ENCODE results near the gene ZNF888.
A peak's percentile ranks its signal among the peaks of the same experiment; 100 is the strongest.
"Not testable (repeated sequence)": the region's sequence is repeated elsewhere in the genome, so short reads cannot be mapped to it uniquely, and the experiment has no call there.

Gene ZNF888

DNA sequence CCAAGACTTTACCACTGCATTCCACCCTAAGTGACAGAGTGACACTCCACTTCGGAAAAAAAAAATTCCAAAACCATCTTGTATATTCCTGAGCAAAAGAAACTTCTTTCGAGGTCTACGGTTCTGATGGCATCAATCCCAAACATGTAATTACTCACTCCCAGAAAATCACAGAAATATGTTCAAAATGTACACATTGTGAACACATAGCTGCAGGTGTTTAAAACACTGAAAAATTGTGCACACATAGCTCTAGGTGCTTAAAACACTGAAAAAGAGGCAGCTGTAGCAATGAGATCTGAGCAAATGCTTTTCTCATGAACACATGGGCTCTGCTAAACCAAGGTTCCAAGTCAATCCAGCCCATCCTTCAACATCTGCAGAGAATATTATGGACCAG is 51.8 kb downstream of the ZNF888 start:
- DNase-seq = no peak

DNA sequence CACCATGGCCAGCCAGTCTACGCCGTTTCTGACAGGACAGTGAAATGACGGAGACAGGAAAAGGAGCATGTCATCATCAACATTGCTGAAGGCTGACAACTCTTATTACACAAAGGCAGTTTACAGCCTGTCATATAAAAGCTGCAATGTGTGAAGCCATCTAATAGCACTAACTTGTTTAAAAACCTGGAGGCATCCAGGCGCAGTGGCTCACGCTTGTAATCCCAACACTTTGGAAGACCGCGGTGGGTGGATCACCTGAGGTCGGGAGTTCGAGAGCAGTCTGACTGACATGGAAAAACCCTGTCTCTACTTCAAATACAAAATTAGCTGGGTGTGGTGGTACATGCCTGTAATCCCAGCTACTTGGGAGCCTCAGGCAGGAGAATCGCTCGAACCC is 55.2 kb downstream of the ZNF888 start:
- DNase-seq = not testable (repeated sequence)

DNA sequence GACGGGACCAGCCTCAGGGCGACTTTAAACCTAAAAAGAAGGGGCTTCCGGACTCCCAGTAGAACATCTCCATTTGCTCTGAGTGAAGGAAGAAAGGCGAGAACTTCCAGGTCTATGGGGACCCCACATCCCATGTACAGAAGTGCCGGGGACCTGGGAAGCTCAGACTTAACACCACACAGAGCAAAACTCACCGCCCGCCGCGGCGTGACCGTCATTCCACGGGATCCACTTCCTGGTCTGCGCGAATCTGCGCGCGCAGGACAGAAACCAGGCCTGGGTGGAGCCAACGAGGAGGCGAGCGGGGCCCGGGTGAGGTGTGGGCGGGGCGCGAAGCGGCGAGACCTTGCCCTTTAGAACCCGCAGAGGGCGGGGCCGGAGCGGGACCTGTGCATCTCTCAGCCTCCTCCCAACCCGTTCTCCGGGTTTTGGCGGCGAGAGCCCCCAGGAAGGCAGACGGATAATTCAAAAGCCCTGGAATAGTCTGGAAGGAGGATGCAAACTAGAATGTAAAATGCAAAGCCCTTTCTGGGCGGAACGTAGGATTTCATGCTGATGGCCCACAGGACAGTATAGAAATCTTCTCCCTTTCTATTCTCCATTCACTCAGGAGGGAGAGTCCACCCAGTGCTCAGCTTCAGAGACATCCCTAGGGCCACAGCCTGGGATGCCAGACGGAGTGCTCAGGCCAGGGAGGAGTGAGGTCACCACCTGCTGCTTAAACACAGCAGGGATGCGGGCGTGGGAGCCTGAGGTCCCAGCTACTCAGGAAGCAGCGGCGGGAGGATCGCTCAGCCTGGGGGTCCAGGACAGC is 65.6 kb downstream of the ZNF888 start, which contains the start of gene ZNF468:
Gene ZNF468 (minus strand): TSS at position 242 of the 814 bp plus-strand sequence. CDS start 3,347 bp downstream, outside the sequence.
- DNase-seq = peak; percentile 33

DNA sequence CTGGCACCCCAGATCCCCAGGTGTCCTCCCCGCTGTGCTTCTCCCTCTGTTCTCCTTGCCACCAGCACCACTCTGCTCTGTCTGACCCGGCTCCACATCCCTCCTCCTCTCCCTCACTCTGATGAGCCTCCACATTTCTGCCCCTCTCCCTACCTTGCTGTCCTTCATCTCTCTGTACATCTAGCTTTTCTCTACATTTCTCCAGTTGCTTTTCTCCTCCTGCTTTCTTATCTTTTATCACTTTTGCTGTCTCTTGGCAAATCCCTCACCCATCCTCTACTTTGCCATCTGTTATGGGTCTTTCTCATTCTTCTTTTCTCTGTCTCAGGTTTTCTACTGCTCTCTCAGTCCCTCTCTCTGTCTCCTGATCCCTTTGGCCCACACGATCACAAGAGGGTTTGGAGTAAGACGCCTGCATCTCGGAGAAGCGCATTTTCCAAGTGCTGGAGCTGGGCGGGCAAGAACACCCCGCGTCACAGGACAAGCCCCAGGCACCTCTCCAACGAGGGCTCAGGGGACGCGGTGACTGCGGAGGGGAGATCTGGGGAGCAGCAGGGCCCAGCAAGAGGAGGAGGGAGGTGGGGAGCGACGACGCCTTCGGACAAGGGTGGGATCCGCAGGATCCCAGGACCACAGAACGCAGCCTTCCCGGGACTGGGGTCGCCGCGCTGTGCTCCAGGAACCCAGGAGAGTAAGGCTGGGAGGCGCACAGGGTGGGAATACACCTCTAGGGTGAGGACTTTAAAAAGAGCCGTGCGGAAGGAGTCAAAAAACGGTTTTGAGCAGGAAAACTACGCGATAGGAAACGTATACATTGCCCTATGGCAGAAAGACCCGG is 66.5 kb downstream of the ZNF888 start:
- not testable (repeated sequence) for DNase-seq

Measured in DMS79 treated with DMSO at 0.1 percent for 48 hours (cell line).